K562 (cell line): ENCODE data around the gene PGAP3. TPM values are rescaled to one million over a fixed set of nuclear protein-coding genes. Genes with fewer than 3 reads are reported as not detected.

ENCODE experiments used
- CHD1 ChIP-seq: fragments of 200-600 bp; sonication (generic); IDR thresholded peaks from one replicate; pipeline ENCODE4 v1.6.1; 2012; ENCODE audit warnings: mild to moderate bottlenecking, moderate library complexity, low read length, inconsistent platforms
- CUX1 ChIP-seq: fragments of 200-800 bp; sonication (Bioruptor generic); IDR thresholded peaks from 2 replicates; pipeline ENCODE4 v1.6.1; 2016; ENCODE audit warnings: missing genetic modification characterization, missing compliant biosample characterization
- DNMT1 ChIP-seq: fragments of 450-650 bp; IDR thresholded peaks from 2 replicates; pipeline ENCODE4 v1.6.1; 2016; ENCODE audit warnings: antibody characterized with exemption, mild to moderate bottlenecking
- E2F8 ChIP-seq: fragments of 450-650 bp; IDR thresholded peaks from 2 replicates; pipeline ENCODE4 v1.7.1; 2018; ENCODE audit warnings: mild to moderate bottlenecking, low read depth; ENCODE audit not compliant: partially characterized antibody
- ETV1 ChIP-seq: fragments of 450-650 bp; conservative IDR thresholded peaks from 2 replicates; pipeline ENCODE4 v1.6.1; 2016; ENCODE audit warnings: missing genetic modification characterization, control low read depth, low read depth, missing compliant biosample characterization
- FOXM1 ChIP-seq, 2 experiments: fragments of 450-650 bp in 1 of 2; sonication (generic) in 1 of 2; formaldehyde crosslinking in 1 of 2; IDR thresholded peaks; 2 replicates each; pipeline versions ENCODE4 v1.6.1 to v1.9.0; 2017 to 2022; ENCODE audit warnings: low read depth in 2 of 2, mild to moderate bottlenecking in 2 of 2, missing genetic modification reagents in 1 of 2, moderate library complexity in 1 of 2
- HDAC6 ChIP-seq: IDR thresholded peaks from 2 replicates; pipeline ENCODE4 v1.6.1; 2012; ENCODE audit warnings: low read depth, mild to moderate bottlenecking, control low read depth, inconsistent platforms, low read length, moderate library complexity
- MBD2 ChIP-seq: sonication (generic); IDR thresholded peaks from 2 replicates; pipeline ENCODE4 v1.6.1; 2016; ENCODE audit warnings: low read depth, borderline replicate concordance
- NFE2 ChIP-seq: IDR thresholded peaks from 2 replicates; pipeline ENCODE4 v1.6.1; 2014; ENCODE audit warnings: antibody characterized with exemption, low read depth
- RBBP5 ChIP-seq: fragments of 200-600 bp; sonication (generic); IDR thresholded peaks from 2 replicates; pipeline ENCODE4 v1.6.1; 2012; ENCODE audit warnings: borderline replicate concordance, mild to moderate bottlenecking, low read length, control low read depth, inconsistent platforms; ENCODE audit not compliant: insufficient read depth, poor library complexity, severe bottlenecking
- SAFB ChIP-seq: fragments of 200-400 bp; formaldehyde crosslinking; IDR thresholded peaks from 2 replicates; pipeline ENCODE4 v1.6.1; 2017; ENCODE audit warnings: low read depth, low read length, borderline replicate concordance
- SMAD1 ChIP-seq: fragments of 150-350 bp; IDR thresholded peaks from 2 replicates; pipeline ENCODE4 v1.6.1; 2014; ENCODE audit warnings: low read length, low read depth; ENCODE audit not compliant: partially characterized antibody
- SMAD3 ChIP-seq: fragments of 450-650 bp; formaldehyde crosslinking; conservative IDR thresholded peaks from 2 replicates; pipeline ENCODE4 v1.4.0; 2020; ENCODE audit warnings: mild to moderate bottlenecking
- SPI1 ChIP-seq: IDR thresholded peaks from 2 replicates; pipeline ENCODE4 v1.6.1; 2011; ENCODE audit warnings: low read depth, low read length, control low read depth, borderline replicate concordance
- ZNF12 ChIP-seq: sonication (generic); formaldehyde crosslinking; IDR thresholded peaks from 2 replicates; pipeline ENCODE4 v1.4.0; 2020; ENCODE audit warnings: mild to moderate bottlenecking, missing genetic modification reagents
- ZNF561 ChIP-seq: fragments of 450-650 bp; formaldehyde crosslinking; conservative IDR thresholded peaks from 2 replicates; pipeline ENCODE4 v1.4.0; 2020; ENCODE audit warnings: mild to moderate bottlenecking, moderate library complexity
- ZNF766 ChIP-seq: fragments of 200-800 bp; sonication (Bioruptor generic); conservative IDR thresholded peaks from 2 replicates; pipeline ENCODE4 v1.6.1; 2016; ENCODE audit warnings: missing genetic modification characterization, missing compliant biosample characterization
- ZSCAN32 ChIP-seq: fragments of 450-650 bp; formaldehyde crosslinking; IDR thresholded peaks from 2 replicates; pipeline ENCODE4 v1.4.0; 2020; ENCODE audit warnings: mild to moderate bottlenecking, moderate library complexity
- polyA plus RNA-seq, 8 experiments: library from polyadenylated mRNA; depleted of rRNA in 4 of 8; stranded (reverse) in 5 of 8; unstranded in 3 of 8; fragments of >200 nt; fragmentation: Nextera tagmentation in 2 of 8; fragmentation: Illumina TruSeq in 1 of 8; extraction: Ambion mirVana in 2 of 8; extraction: Trizol in 1 of 8; gene quantifications; 2 replicates each; pipeline versions ENCODE4 v1.2.1 to v1.2.3, GENCODE V29; 2011 to 2014; ENCODE audit warnings: inconsistent platforms in 1 of 8, missing spikeins in 1 of 8
- total RNA-seq, 7 experiments: library from RNA; depleted of rRNA in 6 of 7; stranded (reverse); fragments of >200 nt in 6 of 7; fragmentation: Illumina TruSeq in 2 of 7; extraction: Trizol in 2 of 7; gene quantifications; 2 replicates each; pipeline versions ENCODE4 v1.2.1 to v1.2.3, GENCODE V29; 2011 to 2021; ENCODE audit warnings: low replicate concordance in 1 of 7
- TF ChIP-seq, protein P1 (sequence below): sonication (generic); formaldehyde crosslinking; IDR thresholded peaks from 2 replicates; pipeline ENCODE4 v1.8.0; 2022; ENCODE audit warnings: mild to moderate bottlenecking, missing genetic modification reagents

Gene PGAP3
- total and polyA plus RNA-seq, 9 of the 15 experiments (the other 6 are each of a cell fraction or from before 2014, with no cell fraction given) = 0.38 to 9.4 (median 4.5) TPM

DNA sequence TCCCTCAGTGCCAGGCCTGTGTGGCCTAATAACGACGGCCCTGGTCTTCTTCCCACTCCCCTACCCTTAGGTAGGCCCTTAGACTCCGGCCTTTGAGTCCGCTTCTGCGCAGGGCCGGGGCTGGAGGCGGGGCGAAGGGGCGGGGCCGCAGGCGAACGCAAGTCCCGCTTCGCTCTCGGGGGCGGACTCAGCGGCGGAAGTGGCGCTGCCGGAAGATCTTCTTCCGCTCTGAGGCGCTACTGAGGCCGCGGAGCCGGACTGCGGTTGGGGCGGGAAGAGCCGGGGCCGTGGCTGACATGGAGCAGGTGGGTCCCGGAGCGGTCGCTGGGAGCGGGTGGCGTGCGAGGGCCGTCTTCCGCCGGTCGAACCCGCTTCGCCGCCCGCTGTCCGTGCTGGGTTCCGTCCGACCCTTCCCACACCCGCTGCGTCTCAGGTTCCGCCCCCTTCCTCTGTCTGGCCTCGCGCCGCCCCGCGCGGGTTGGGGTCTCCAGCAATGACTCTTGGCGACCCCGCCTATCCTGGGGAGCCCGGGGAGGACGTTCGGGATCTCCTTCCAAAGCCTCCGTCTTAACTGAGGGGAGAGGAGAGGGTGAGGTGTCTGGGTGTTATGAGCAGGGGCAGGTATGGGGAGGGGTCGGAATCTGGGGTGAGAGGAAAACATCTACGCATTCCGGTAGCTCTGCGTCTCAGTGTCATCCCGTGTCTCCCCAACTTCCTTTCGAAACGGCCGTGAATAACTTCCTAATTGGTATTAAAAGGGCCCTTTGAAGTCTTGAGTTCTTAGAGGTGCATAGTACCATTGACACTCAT lies 50.7 kb downstream of the PGAP3 start, which contains the start of gene STARD3 (continued):
- TF ChIP-seq E2F8 (peak; percentile 70), ETV1 (tag) (peak; percentile 82), NFE2 (0 out of 2 replicates have a peak, but pooled peaks have one; percentile 16), ZNF561 (no peak), ZNF766 (CRISPR knock-in tag) (no peak), CUX1 (CRISPR knock-in tag) (no peak), SAFB (no peak), ZSCAN32 (CRISPR knock-in tag) (no peak), SPI1 (peak; percentile 63), SMAD3 (no peak), SMAD1 (no peak), CHD1 (no peak), RBBP5 (peak; percentile 90), FOXM1 (IDR thresholded peaks at IDR 0.05; ENCODE audit: low read depth) (no peak), FOXM1 (CRISPR knock-in tag; IDR thresholded peaks at IDR 0.05; ENCODE audit: low read depth) (no peak), MBD2 (no peak; the same call in 1 of the 2 replicates), DNMT1 (no peak), HDAC6 (no peak), ZNF12 (CRISPR knock-in tag) (no peak)
- TF ChIP-seq, protein P1, sequence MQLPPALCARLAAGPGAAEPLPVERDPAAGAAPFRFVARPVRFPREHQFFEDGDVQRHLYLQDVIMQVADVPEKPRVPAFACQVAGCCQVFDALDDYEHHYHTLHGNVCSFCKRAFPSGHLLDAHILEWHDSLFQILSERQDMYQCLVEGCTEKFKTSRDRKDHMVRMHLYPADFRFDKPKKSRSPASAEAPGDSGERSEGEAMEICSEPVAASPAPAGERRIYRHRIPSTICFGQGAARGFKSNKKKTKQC (CRISPR knock-in tag) = no peak
